HFF-Myc (cell line): ENCODE results near the gene POLE4.

Experiments used
- DNase-seq: peaks from one replicate; pipeline ENCODE4 v3.0.0-alpha.2; 2011; ENCODE audit warnings: low read depth; ENCODE audit errors: extremely low read depth
- H3K4me3 ChIP-seq: replicated peaks from 2 replicates; pipeline ENCODE4 v1.5.1; 2011; ENCODE audit warnings: low read depth, mild to moderate bottlenecking, control low read depth, low read length
- CTCF ChIP-seq: IDR thresholded peaks from 2 replicates; pipeline ENCODE4 v1.5.1; 2012; ENCODE audit warnings: mild to moderate bottlenecking, low read depth, low read length, control low read depth; ENCODE audit errors: missing control alignments

POLE4 gene

GRCh38 chr2:74917702-74918619 lies 40.5 kb upstream of the POLE4 start:
- no peak overlapping the region for H3K4me3 ChIP-seq
- DNase-seq = no peak
- TF ChIP-seq CTCF = no peak

GRCh38 chr2:74919827-74920226 lies 38.6 kb upstream of the POLE4 start:
- no peak for DNase-seq
- H3K4me3 ChIP-seq = peak overlapping the region; percentile 24
- TF ChIP-seq CTCF = peak; percentile 62

GRCh38 chr2:74921236-74921736 lies 37.2 kb upstream of the POLE4 start:
- H3K4me3 ChIP-seq = no peak overlapping the region
- no peak for TF ChIP-seq CTCF
- DNase-seq = no peak

GRCh38 chr2:74922592-74923227 lies 35.7 kb upstream of the POLE4 start:
- no peak for DNase-seq
- TF ChIP-seq CTCF = no peak
- no peak overlapping the region for H3K4me3 ChIP-seq

GRCh38 chr2:74924463-74925265 lies 33.8 kb upstream of the POLE4 start:
- TF ChIP-seq CTCF = no peak
- DNase-seq = no peak
- H3K4me3 ChIP-seq = no peak overlapping the region

- no peak for DNase-seq
- H3K4me3 ChIP-seq = no peak overlapping the region
- no peak for TF ChIP-seq CTCF
Observed at GRCh38 chr2:74925361-74925786, 33.1 kb upstream of the POLE4 start.
